Measurements from ENCODE around the gene AMH. TPM values are rescaled to one million over a fixed set of nuclear protein-coding genes. Genes with fewer than 3 reads are reported as not detected.

The AMH gene
- total and polyA plus RNA-seq, 2 of the 13 experiments (the other 11 are each of a cell fraction or from before 2014, with no cell fraction given): 0.03 to 0.18 TPM

DNA sequence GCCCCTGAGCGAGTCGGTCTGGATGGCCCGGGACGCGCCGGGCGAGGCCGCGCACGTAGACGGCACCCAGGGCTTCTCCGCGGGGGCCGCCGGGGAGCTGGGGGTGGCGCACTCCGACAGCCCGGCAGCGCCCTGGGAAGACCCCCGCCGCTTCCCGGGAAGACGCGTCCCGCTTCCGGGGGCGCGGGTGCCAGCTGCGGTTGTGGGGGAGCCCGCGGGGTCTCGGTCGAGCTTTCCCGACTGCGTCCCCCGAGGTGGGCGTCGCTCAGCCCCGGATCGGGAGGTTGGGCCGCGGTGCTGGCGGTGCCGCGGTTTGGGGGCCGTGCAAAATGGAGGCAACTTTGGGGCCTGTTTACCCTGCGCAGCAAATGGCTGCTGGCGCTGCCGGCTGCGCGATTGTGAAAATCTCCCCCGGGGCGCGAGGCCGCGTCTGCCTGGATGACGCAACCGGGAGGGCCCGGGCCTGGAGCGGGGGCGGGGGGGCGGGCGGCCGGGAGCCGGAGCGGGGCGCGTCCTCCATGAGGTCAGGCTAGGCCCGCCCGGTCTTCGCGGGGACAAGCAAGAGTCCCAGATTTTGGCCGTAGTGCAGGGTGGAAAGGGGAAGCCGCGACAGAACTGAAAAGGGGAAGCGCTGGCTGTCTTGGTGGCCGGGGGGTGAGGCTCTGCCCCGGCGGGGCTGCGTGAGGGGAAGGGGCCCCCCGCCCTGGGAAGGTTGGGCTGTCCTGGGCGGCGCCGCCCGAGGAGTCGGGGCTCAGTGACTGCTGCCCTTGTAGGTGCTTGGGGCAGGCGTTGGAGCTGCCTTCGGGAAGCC is 21.5 kb downstream of the AMH start (continued):
- TF ChIP-seq, protein P1, sequence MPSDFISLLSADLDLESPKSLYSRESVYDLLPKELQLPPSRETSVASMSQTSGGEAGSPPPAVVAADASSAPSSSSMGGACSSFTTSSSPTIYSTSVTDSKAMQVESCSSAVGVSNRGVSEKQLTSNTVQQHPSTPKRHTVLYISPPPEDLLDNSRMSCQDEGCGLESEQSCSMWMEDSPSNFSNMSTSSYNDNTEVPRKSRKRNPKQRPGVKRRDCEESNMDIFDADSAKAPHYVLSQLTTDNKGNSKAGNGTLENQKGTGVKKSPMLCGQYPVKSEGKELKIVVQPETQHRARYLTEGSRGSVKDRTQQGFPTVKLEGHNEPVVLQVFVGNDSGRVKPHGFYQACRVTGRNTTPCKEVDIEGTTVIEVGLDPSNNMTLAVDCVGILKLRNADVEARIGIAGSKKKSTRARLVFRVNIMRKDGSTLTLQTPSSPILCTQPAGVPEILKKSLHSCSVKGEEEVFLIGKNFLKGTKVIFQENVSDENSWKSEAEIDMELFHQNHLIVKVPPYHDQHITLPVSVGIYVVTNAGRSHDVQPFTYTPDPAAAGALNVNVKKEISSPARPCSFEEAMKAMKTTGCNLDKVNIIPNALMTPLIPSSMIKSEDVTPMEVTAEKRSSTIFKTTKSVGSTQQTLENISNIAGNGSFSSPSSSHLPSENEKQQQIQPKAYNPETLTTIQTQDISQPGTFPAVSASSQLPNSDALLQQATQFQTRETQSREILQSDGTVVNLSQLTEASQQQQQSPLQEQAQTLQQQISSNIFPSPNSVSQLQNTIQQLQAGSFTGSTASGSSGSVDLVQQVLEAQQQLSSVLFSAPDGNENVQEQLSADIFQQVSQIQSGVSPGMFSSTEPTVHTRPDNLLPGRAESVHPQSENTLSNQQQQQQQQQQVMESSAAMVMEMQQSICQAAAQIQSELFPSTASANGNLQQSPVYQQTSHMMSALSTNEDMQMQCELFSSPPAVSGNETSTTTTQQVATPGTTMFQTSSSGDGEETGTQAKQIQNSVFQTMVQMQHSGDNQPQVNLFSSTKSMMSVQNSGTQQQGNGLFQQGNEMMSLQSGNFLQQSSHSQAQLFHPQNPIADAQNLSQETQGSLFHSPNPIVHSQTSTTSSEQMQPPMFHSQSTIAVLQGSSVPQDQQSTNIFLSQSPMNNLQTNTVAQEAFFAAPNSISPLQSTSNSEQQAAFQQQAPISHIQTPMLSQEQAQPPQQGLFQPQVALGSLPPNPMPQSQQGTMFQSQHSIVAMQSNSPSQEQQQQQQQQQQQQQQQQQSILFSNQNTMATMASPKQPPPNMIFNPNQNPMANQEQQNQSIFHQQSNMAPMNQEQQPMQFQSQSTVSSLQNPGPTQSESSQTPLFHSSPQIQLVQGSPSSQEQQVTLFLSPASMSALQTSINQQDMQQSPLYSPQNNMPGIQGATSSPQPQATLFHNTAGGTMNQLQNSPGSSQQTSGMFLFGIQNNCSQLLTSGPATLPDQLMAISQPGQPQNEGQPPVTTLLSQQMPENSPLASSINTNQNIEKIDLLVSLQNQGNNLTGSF (CRISPR knock-in tag; IDR thresholded peaks at IDR 0.05): no peak
- TF ChIP-seq TOE1 (CRISPR knock-in tag; IDR thresholded peaks at IDR 0.05) (no peak), EZH2 (conservative IDR thresholded peaks at IDR 0.05; ENCODE audit: low read depth, low read length) (no peak), HNF4G (IDR thresholded peaks at IDR 0.05; ENCODE audit: borderline replicate concordance, low read depth, low read length) (no peak), HNF4G (CRISPR knock-in tag; IDR thresholded peaks at IDR 0.05; ENCODE audit: borderline replicate concordance, low read depth) (no peak), SP4 (CRISPR knock-in tag; IDR thresholded peaks at IDR 0.05) (no peak), SP140L (CRISPR knock-in tag; IDR thresholded peaks at IDR 0.05; ENCODE audit: borderline replicate concordance) (no peak), ZNF83 (CRISPR knock-in tag; IDR thresholded peaks at IDR 0.05; ENCODE audit: borderline replicate concordance) (no peak), MBD4 (IDR thresholded peaks at IDR 0.05; ENCODE audit: borderline replicate concordance, low read length) (no peak), ZFAT (CRISPR knock-in tag; conservative IDR thresholded peaks at IDR 0.05) (no peak), ZNF251 (CRISPR knock-in tag; IDR thresholded peaks at IDR 0.05) (no peak), BRCA1 (CRISPR knock-in tag; IDR thresholded peaks at IDR 0.05) (no peak), ZNF350 (CRISPR knock-in tag; IDR thresholded peaks at IDR 0.05; ENCODE audit: borderline replicate concordance, low read depth) (no peak), ZNF607 (CRISPR knock-in tag; IDR thresholded peaks at IDR 0.05; ENCODE audit: borderline replicate concordance) (no peak), ZNF264 (CRISPR knock-in tag; IDR thresholded peaks at IDR 0.05) (no peak)
- TF ChIP-seq, protein P2, sequence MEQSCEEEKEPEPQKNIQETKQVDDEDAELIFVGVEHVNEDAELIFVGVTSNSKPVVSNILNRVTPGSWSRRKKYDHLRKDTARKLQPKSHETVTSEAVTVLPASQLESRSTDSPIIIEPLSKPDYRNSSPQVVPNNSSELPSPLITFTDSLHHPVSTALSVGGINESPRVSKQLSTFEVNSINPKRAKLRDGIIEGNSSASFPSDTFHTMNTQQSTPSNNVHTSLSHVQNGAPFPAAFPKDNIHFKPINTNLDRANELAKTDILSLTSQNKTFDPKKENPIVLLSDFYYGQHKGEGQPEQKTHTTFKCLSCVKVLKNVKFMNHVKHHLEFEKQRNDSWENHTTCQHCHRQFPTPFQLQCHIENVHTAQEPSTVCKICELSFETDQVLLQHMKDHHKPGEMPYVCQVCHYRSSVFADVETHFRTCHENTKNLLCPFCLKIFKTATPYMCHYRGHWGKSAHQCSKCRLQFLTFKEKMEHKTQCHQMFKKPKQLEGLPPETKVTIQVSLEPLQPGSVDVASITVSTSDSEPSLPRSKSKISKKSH (CRISPR knock-in tag; IDR thresholded peaks at IDR 0.05; ENCODE audit: borderline replicate concordance): no peak
- TF ChIP-seq, protein P3, sequence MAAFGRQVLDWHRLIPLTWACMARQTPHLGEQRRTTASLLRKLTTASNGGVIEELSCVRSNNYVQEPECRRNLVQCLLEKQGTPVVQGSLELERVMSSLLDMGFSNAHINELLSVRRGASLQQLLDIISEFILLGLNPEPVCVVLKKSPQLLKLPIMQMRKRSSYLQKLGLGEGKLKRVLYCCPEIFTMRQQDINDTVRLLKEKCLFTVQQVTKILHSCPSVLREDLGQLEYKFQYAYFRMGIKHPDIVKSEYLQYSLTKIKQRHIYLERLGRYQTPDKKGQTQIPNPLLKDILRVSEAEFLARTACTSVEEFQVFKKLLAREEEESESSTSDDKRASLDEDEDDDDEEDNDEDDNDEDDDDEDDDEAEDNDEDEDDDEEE (CRISPR knock-in tag; IDR thresholded peaks at IDR 0.05): no peak
- TF ChIP-seq, protein P4, sequence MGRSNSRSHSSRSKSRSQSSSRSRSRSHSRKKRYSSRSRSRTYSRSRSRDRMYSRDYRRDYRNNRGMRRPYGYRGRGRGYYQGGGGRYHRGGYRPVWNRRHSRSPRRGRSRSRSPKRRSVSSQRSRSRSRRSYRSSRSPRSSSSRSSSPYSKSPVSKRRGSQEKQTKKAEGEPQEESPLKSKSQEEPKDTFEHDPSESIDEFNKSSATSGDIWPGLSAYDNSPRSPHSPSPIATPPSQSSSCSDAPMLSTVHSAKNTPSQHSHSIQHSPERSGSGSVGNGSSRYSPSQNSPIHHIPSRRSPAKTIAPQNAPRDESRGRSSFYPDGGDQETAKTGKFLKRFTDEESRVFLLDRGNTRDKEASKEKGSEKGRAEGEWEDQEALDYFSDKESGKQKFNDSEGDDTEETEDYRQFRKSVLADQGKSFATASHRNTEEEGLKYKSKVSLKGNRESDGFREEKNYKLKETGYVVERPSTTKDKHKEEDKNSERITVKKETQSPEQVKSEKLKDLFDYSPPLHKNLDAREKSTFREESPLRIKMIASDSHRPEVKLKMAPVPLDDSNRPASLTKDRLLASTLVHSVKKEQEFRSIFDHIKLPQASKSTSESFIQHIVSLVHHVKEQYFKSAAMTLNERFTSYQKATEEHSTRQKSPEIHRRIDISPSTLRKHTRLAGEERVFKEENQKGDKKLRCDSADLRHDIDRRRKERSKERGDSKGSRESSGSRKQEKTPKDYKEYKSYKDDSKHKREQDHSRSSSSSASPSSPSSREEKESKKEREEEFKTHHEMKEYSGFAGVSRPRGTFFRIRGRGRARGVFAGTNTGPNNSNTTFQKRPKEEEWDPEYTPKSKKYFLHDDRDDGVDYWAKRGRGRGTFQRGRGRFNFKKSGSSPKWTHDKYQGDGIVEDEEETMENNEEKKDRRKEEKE (IDR thresholded peaks at IDR 0.05): no peak

Measured in HepG2 (cell line).